ENCODE measurements around the gene ARFGEF3.
"Not testable (repeated sequence)": the region's sequence is repeated elsewhere in the genome, so short reads cannot be mapped to it uniquely, and the experiment has no call there.

The ARFGEF3 gene

DNA sequence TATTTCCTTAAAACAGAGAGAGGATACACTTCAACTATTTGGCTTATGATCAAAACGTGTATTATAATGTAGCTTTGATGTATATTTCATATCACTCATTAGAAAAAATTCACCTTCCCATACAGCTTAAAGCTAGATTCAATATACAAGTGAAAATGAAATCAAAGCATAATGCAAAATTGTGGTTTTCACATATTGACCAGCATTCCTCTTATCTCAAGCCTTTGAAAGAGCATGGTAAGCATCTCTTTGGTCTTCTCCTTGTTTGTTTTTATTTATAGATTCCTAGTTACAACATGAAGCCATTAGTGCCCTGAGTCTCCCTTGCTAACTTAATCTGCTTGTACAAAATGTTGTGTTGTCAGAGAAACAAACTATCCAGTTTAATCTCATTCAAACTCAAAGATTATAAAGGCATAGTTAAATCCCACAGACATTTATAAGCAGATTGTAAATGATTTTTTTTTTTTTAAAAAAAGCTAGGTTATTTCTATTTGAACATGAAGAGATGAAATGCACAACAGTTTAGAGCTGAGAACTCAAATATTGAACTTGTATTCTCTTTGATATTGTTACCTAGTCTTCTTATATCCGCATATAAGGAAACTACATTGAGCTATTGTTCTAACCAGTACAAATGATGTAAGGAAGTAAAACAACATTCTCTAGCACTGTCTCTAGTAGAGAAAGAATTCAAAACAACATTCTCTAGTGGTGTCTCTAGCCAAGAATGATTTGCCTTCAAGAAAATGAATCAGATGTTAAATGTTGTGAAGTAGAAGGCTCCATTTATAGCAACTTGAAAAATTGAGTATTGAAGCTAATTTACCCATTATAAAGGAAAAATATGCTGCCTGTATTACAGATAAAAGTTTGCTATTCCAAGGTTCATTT is 184.8 kb downstream of the ARFGEF3 start:
- no peak for DNase-seq (ENCODE audit: low read depth, low spot score)

DNA sequence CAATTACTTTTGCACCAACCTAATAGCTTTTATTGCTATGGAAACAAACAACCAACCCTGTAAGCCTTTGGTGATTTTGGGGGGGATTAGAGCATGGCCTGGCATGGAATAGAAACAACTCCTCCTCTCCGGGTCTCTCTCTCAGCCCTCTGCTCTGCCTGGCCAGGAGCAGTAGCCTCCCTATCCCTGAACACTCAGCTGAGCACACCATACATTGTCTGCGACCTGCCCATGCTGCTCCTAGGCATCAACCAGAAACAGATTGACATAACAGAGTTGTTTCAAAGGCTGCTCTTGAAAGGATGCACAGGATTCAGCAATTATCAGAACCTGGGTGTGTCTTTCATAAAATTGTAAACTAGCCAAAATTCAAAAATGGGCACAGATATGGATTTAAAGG is 186.1 kb downstream of the ARFGEF3 start:
- DNase-seq (ENCODE audit: low read depth, low spot score), result no peak

GRCh38 chr6:138349891-138350290 is 188.2 kb downstream of the ARFGEF3 start:
- no peak for DNase-seq (ENCODE audit: low read depth, low spot score)

- no peak for DNase-seq (ENCODE audit: low read depth, low spot score)
Observed at GRCh38 chr6:138357928-138358327, 196.2 kb downstream of the ARFGEF3 start.

GRCh38 chr6:138368684-138369083 is 206.9 kb downstream of the ARFGEF3 start:
- not testable (repeated sequence) for DNase-seq (ENCODE audit: low read depth, low spot score)

DNA sequence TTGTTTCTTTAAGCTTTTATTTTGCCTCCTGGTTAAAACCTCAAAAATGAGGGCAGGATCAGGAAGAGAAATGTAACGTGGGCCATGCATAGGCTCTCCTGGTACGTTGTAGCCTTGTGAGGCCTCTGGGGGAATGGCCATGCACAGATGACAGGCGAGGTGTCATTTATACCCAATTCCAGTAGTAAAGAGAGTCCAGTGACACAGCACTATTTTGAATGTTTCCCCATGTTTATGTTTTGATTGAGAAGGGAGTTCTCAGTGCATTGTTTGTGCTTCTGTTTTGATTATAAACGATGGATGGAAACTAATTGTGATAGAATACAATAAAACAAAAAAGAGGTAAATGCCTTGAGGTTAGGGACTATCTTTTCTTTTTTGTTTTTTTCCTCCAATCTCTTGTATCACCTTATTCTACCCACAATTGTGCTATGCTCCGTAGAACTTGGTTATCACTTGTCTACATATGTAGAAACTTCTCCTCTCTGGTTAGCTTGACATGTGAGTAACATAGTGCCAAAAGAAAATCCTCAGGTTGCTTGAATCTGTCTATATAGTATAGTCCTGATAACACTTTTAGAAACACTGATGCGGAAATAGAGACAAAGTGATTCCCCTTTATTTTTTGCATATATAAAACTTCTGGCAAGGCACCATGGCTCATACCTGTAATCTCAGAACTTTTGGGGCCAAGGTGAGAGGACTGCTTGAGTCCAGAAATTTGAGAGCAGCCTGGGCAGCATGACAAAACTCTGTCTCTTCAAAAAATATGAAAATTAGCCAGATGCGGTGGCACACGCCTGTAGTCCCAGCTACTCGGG is 209.1 kb downstream of the ARFGEF3 start:
- DNase-seq (ENCODE audit: low read depth, low spot score), result no peak

DNA sequence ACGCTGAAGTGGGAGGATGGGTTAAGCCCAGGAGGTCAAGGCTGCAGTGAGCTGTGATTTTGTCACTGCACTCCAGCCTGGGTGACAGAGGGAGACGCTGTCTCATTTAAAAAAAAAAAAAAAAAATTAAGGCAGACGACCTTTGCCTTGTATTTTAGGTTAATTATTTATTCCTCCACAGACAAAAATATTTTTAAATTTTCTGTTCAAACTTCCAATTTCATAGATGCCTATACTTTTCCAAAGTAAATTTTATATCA is 209.6 kb downstream of the ARFGEF3 start:
- DNase-seq (ENCODE audit: low read depth, low spot score), result no peak

GRCh38 chr6:138371720-138372119 is 210.0 kb downstream of the ARFGEF3 start:
- DNase-seq (ENCODE audit: low read depth, low spot score), result no peak

- no peak for DNase-seq (ENCODE audit: low read depth, low spot score)
Observed at GRCh38 chr6:138372711-138373463, 211.1 kb downstream of the ARFGEF3 start.

DNA sequence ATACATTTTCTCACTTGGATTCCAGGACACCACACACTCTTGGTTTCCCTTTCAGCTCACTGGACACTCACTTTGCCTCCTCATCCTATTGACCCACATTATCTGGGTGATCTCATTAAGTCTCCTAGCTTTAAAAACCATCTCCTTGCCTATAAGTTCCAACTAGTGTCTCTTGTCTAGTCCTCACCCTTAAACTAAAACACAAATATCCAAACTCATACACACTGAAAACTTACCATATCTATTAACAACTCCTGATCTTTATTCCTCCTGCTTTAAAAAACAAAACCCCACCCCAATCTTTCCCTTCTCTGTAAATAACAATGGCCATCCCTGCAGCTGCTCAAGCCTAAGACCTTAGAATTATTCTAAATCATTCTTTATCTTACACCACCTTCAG is 212.5 kb downstream of the ARFGEF3 start:
- no peak for DNase-seq (ENCODE audit: low read depth, low spot score)

- no peak for DNase-seq (ENCODE audit: low read depth, low spot score)
Observed at GRCh38 chr6:138374815-138375214, 213.1 kb downstream of the ARFGEF3 start.

- DNase-seq (ENCODE audit: low read depth, low spot score), result no peak
Observed at GRCh38 chr6:138377042-138377441, 215.3 kb downstream of the ARFGEF3 start.

DNA sequence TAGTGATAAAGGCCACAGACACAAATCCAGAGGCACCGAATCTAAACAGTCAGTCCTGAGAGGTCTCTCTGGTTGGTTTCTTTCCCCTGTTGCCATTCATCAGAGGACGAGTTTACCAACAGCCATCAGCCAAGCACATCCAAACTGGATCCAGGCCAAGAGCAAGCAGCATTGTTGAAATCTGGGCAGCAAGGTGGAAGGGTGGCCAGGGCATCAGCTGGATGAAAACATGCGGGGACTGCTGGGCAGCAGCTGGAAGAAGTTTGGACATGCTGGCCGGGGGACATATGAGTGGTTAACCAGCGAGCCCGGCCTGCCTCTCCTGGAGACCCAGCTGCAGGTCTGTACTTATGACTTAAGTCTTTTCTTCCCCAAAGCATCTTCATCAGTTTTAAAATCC is 216.1 kb downstream of the ARFGEF3 start, which contains the start of gene SMIM28:
TSS of gene SMIM28 (plus strand) at position 62 of the 400 bp plus-strand sequence. CDS start at position 230, 168 bp downstream.
- DNase-seq (ENCODE audit: low read depth, low spot score), result no peak

GRCh38 chr6:138378463-138378862 is 216.7 kb downstream of the ARFGEF3 start:
- DNase-seq (ENCODE audit: low read depth, low spot score), result no peak

GRCh38 chr6:138382498-138383265 is 220.9 kb downstream of the ARFGEF3 start:
- no peak for DNase-seq (ENCODE audit: low read depth, low spot score)

DNA sequence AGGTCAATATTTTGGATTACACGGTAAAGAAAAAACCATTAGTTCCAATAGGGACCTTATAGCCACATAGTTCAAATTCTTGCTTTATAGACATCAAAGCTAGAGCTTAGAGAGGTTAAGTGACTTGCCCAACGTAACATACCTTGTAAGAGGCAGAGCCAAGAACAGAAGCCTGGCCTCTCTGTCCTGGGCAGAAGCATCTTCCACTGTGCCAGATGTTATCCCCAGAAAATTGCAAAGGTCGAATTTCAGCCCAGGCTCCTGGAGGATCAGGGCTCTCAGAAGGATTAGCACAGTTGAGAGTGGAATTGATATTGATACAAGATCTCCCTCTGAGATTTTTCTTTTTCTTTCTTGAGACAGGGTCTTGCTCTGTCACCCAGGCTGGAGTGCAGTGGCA is 222.0 kb downstream of the ARFGEF3 start:
- no peak for DNase-seq (ENCODE audit: low read depth, low spot score)

- DNase-seq (ENCODE audit: low read depth, low spot score), result no peak
Observed at GRCh38 chr6:138386897-138387296, 225.2 kb downstream of the ARFGEF3 start.

DNA sequence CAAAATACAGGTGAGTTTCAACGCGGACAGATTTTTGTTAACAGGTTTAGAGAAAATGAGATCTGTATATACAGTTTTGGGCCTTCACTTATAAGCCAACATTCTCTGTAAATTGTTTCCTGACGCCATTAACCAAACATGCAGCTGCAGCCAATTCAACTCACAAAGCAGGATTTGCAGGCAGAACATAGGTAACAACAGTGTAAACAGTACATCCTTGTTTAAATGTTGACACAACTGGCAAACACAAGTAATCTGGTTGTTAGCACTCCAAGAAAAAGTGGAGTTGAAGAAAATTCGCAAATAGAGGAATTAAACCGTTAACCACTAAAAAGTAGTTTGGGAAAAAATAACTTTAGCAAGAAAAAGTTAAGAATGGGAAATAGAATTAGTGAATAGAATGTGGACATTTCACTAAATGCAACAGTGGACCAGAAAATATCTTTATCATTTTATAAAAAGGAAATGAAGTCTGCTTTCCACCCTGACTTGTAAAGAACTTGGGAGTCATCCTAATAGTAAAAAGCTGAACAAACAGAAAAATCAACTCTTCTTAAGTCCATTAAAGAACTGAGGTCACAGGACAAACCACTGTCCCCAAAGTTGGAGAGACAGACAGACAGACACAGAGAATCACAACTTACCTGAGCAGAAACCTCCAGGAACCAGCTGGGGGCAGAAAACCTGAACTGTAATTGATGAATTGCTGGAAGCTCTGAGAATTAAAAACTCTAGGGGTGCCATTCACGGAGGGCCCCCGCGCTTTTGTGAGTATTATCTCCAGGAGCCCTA is 226.0 kb downstream of the ARFGEF3 start:
- DNase-seq (ENCODE audit: low read depth, low spot score), result no peak

DNA sequence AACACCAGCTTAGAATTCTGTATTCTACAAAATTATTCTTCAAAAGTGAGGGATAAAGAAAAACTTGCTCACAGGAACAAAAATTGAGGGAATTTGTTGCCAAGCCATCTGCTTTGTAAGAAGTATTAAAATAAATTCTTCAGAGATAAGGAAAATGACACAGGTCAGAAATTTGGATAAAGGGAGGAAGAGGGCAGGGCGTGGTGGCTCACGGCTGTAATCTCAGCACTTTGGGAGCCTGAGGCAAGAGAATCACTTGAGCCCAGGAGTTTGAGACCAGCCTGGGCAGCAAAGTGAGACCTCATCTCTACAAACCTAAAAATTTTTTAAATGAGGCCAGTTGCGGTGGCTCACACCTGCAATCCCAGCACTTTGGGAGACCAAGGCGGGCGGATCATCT is 227.8 kb downstream of the ARFGEF3 start:
- no peak for DNase-seq (ENCODE audit: low read depth, low spot score)

Measured in brain pericyte (primary cell).